Naive thymus-derived CD8-positive, alpha-beta T cell (primary cell): ENCODE measurements around the gene SCN2A. TPM values are rescaled to one million over a fixed set of nuclear protein-coding genes. Genes with fewer than 3 reads are reported as not detected.

Experiments used
- ATAC-seq, 2 donors: fragments of 150-1000 bp; cut with Tn5 transposase in 1 of 2; sonication (Bioruptor Pico), chemical (Tn5 transposase) in 1 of 2; 1 replicate in 1 of 2; 2 replicates in 1 of 2; pipeline ENCODE4 v1.10.0; 2021; ENCODE audit warnings: mild to moderate bottlenecking in 2 of 2, moderate library complexity in 2 of 2
- POLR2A ChIA-PET: fragments of 350-600 bp; sonication (Branson Sonifier 250); formaldehyde crosslinking; loops from one replicate; lab custom pipeline; 2021; ENCODE audit warnings: antibody characterized with exemption; lab: Charles Lee
- DNase-seq, 10 donors: peaks; one replicate each; pipeline versions ENCODE4 v3.0.0 to v3.0.0-alpha.2; 2020 to 2022
- H3K27ac Mint-ChIP-seq, 10 donors: one replicate each; pipeline ENCODE4 v1.8.0; 2020 to 2022; ENCODE audit warnings: mild to moderate bottlenecking in 10 of 10, mixed read lengths in 10 of 10, moderate library complexity in 4 of 10, inconsistent platforms in 1 of 10
- H3K27me3 Mint-ChIP-seq, 5 donors: one replicate each; pipeline ENCODE4 v1.8.0; 2021 to 2022; ENCODE audit warnings: mixed read lengths in 5 of 5
- H3K36me3 Mint-ChIP-seq, 3 donors: one replicate each; pipeline ENCODE4 v1.8.0; 2020 to 2022; ENCODE audit warnings: mixed read lengths in 3 of 3, mild to moderate bottlenecking in 2 of 3, inconsistent platforms in 1 of 3
- H3K4me1 Mint-ChIP-seq, 4 donors: one replicate each; pipeline ENCODE4 v1.8.0; 2021 to 2022; ENCODE audit warnings: mixed read lengths in 4 of 4
- H3K4me3 Mint-ChIP-seq, 10 donors: one replicate each; pipeline ENCODE4 v1.8.0; 2020 to 2022; ENCODE audit warnings: mild to moderate bottlenecking in 10 of 10, mixed read lengths in 10 of 10, moderate library complexity in 6 of 10, inconsistent platforms in 1 of 10
- H3K9me3 Mint-ChIP-seq, 9 donors: one replicate each; pipeline ENCODE4 v1.8.0; 2020 to 2022; ENCODE audit warnings: mixed read lengths in 9 of 9, mild to moderate bottlenecking in 3 of 9, inconsistent platforms in 1 of 9, moderate library complexity in 1 of 9
- polyA plus RNA-seq, 3 donors: library from polyadenylated mRNA; unstranded; fragments of 300-500 nt; fragmentation: Illumina TruSeq; gene quantifications; one replicate each; pipeline ENCODE4 v1.2.3, GENCODE V29; 2021
- total RNA-seq, 8 experiments: library from RNA in 2 of 8; stranded (reverse) in 2 of 8; gene quantifications; one replicate each; pipeline ENCODE4 v1.2.3 and lab custom pipeline; 2021 to 2026

The SCN2A gene
- total and polyA plus RNA-seq, 5 experiments from 2014 or later = not detected

DNA sequence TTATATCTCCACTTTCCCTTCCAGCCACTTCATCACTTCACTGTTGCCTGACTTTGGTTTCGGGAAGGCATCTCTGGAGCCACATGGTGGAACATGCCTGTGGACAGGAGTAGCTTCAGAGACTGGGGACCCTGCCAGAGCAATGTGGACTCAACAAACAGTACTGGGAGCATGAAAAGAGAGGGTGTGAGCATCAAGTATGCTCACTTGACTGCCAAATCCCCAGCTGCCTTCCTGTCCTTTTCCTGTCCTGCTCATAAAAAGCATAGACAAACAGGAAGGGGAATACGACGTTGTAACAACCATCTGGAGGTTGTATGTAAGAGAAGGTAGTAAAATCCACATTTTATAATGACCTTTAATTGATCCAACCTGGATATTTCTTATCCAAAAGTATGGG is 169.0 kb downstream of the SCN2A start:
- no peak overlapping the region for H3K4me3 Mint-ChIP-seq
- no peaks in the 10 kb centered on the region for H3K36me3 Mint-ChIP-seq
- no peaks in the 10 kb centered on the region for H3K9me3 Mint-ChIP-seq
- H3K27me3 Mint-ChIP-seq = peaks cover 2 to 26% (median 11%) of the 10 kb centered on the region in 5 donors
- POLR2A ChIA-PET = no interaction called here
- ATAC-seq (no peak), DNase-seq (no peak)
- no peaks in the 10 kb centered on the region for H3K4me1 Mint-ChIP-seq
- no peak overlapping the region for H3K27ac Mint-ChIP-seq

DNA sequence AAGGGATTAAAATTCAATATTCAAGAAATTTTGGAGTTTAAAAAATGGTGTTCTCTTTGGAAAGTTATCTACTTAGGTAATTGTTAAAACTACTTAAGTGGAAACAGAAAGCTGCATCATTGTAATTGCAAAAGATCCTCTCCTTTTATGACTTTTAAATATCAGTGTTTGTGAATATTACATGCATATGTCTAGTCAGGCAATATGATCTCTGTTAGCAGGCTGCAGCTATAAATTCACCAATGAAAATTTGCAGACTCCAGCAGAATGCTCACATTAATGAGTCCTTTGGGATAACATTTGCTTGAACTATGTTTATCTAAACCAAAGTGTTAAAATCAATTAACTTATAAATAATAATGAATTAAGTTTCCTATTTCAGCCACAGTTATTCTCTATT is 171.1 kb downstream of the SCN2A start:
- DNase-seq (no peak), ATAC-seq (no peak)
- Mint-ChIP-seq H3K4me1 (no peaks in the 10 kb centered on the region), H3K4me3 (no peak overlapping the region), H3K27ac (no peak overlapping the region), H3K27me3 (peaks cover 2 to 17% (median 11%) of the 10 kb centered on the region in 5 donors), H3K36me3 (no peaks in the 10 kb centered on the region), H3K9me3 (peaks cover 0 to 3% (median 0%) of the 10 kb centered on the region in 9 donors)
- POLR2A ChIA-PET = no interaction called here

DNA sequence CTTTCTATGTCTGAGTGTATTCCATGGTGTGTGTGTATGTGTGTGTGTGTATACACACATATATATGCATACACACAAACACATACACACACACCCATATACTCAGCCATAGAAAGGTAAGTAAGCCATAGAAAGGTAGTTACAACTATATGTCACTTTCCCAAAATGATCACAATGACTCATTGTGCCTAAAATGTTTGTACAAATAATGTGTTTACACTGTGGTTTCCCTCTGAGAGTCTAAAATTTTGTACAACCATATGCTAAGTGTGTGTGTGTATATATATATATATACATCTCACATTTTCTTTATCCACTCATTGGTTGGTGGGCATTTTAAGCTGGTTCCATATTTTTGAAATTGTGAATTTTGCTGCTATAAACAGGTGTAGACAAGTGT is 175.0 kb downstream of the SCN2A start:
- ATAC-seq = no peak
- no peaks in the 10 kb centered on the region for H3K4me1 Mint-ChIP-seq
- POLR2A ChIA-PET = no interaction called here
- peaks cover 2 to 37% (median 5%) of the 10 kb centered on the region in 5 donors for H3K27me3 Mint-ChIP-seq
- no peak for DNase-seq
- H3K36me3 Mint-ChIP-seq = peaks cover 0 to 18% (median 0%) of the 10 kb centered on the region in 3 donors
- no peak overlapping the region for H3K27ac Mint-ChIP-seq
- peaks cover 0 to 24% (median 11%) of the 10 kb centered on the region in 9 donors for H3K9me3 Mint-ChIP-seq
- H3K4me3 Mint-ChIP-seq = no peak overlapping the region

DNA sequence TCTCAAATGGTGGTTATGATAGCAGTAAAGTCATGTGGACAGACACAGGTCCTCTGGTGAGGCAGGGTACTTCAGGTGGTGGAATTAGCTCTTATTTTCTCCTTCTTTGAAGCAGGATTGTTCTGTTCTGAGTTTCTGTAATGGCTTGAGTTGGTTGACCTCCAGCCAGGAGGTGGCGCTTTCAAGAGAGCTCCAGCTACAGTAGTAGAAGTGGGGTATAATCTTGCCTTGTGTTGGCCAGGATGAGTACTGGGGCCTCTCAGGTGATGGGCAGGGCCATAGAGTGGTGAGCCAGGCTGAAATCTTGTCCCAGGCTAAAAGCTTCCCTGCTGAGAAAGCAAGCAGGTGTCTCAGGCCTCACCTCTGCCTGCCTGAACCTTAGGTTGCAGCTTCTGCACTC is 177.8 kb downstream of the SCN2A start:
- ATAC-seq = no peak
- DNase-seq = no peak
- Mint-ChIP-seq H3K27ac (no peak overlapping the region), H3K27me3 (peaks cover 0 to 30% (median 4%) of the 10 kb centered on the region in 5 donors), H3K4me1 (no peaks in the 10 kb centered on the region), H3K9me3 (peaks cover 0 to 24% (median 13%) of the 10 kb centered on the region in 9 donors), H3K36me3 (peaks cover 0 to 18% (median 0%) of the 10 kb centered on the region in 3 donors), H3K4me3 (no peak overlapping the region)
- POLR2A ChIA-PET = no interaction called here

- Mint-ChIP-seq H3K9me3 (peaks cover 0 to 36% (median 18%) of the 10 kb centered on the region in 9 donors), H3K36me3 (peaks cover 0 to 27% (median 0%) of the 10 kb centered on the region in 3 donors), H3K27ac (no peak overlapping the region), H3K4me3 (no peak overlapping the region), H3K27me3 (peaks cover 0 to 30% (median 4%) of the 10 kb centered on the region in 5 donors), H3K4me1 (no peaks in the 10 kb centered on the region)
- ATAC-seq (no peak), DNase-seq (no peak)
- POLR2A ChIA-PET = no interaction called here
Observed at GRCh38 chr2:165420231-165420630, 181.0 kb downstream of the SCN2A start.

DNA sequence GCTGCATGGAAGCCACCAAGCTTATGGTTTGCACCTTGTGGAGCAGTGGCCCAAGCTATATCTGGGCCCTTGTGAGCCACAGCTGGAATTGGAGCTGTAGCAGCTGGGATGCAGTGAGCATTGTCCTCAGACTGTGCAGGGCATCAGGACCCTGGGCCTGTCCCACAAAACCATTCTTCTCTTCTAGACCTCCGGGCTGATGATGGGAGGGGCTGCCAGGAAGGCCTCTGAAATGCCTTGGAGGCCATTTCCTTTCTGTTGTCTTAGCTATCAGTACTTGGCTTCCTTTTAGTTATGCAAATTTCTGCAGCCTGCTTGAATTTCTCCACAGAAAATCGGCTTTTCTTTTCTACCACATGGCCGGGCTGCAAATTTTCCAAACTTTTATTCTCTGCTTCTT is 183.9 kb downstream of the SCN2A start:
- Mint-ChIP-seq H3K9me3 (peaks cover 0 to 15% (median 9%) of the 10 kb centered on the region in 9 donors), H3K27ac (no peak overlapping the region), H3K4me1 (no peaks in the 10 kb centered on the region), H3K4me3 (no peak overlapping the region), H3K36me3 (peaks cover 0 to 9% (median 0%) of the 10 kb centered on the region in 3 donors), H3K27me3 (peaks cover 0 to 15% (median 3%) of the 10 kb centered on the region in 5 donors)
- ATAC-seq (no peak), DNase-seq (no peak)
- POLR2A ChIA-PET = no interaction called here

DNA sequence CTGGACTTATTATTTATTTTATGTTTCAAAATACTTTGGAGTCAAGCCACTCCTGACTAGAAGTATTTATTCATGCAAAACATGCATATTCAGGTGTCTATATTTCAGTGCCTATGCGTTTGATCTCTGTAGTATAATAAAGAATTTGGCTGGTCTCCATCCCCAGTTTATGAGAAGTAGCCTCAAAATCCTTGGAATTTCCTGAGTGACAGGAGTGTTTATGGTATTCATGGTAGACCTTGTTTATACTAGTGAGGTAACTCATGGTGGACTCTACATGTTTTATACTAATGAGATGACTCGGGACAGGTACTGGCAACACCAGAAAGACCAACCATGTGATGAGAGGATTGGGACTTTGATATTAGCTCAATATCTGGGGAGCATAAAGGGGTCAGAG is 186.3 kb downstream of the SCN2A start:
- ATAC-seq (no peak), DNase-seq (no peak)
- Mint-ChIP-seq H3K4me3 (no peak overlapping the region), H3K9me3 (peaks cover 0 to 15% (median 9%) of the 10 kb centered on the region in 9 donors), H3K27me3 (peaks cover 0 to 8% (median 3%) of the 10 kb centered on the region in 5 donors), H3K4me1 (no peaks in the 10 kb centered on the region), H3K27ac (no peak overlapping the region), H3K36me3 (peaks cover 0 to 9% (median 0%) of the 10 kb centered on the region in 3 donors)
- POLR2A ChIA-PET = no interaction called here

DNA sequence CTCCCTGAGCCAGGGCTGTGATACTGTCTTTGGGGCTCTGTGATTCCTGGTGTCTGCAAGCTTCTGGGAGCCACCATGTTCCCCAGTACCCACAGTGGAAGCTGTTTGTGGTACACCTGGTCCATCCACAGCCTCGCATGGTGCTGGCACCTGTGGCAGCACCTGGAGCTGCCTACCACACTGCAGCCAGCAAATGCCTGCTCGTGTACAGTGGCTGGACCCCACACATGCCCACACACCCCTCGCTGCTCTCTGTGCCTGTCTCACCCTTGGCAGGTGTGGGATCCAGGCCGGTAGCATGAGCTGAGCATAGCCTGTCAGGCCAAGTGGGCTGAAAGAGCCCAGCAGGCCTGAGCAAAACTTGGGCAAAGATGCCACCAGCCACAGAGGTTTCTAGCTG is 188.5 kb downstream of the SCN2A start:
- Mint-ChIP-seq H3K4me3 (no peak overlapping the region), H3K4me1 (no peaks in the 10 kb centered on the region), H3K9me3 (peaks cover 0 to 12% (median 5%) of the 10 kb centered on the region in 9 donors), H3K27me3 (peaks cover 0 to 8% (median 0%) of the 10 kb centered on the region in 5 donors), H3K36me3 (peaks cover 0 to 9% (median 0%) of the 10 kb centered on the region in 3 donors), H3K27ac (no peak overlapping the region)
- DNase-seq = no peak
- no peak for ATAC-seq
- POLR2A ChIA-PET = no interaction called here

DNA sequence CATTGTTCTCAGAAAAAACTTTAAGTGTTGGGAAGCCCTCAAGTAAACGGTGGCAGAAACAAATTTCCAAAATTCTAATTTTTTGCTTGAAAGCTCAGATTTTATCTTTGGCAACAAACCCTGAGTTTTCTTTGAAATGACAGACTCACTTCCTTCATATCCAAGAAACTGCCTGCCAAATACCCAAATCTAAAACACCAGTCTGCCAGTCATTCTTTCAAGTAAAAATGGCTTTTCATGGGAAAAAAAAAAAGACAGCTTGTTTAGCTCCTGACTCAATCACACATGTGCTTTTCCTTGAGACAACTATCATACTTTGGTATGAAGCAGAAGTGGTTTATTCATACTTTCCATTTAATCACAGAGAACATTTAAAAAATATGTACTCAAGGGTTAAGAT is 189.7 kb downstream of the SCN2A start:
- POLR2A ChIA-PET = no interaction called here
- Mint-ChIP-seq H3K4me1 (no peaks in the 10 kb centered on the region), H3K27me3 (peaks cover 0 to 8% (median 0%) of the 10 kb centered on the region in 5 donors)

GRCh38 chr2:165431014-165431413 is 191.8 kb downstream of the SCN2A start:
- H3K9me3 Mint-ChIP-seq = peaks cover 0 to 2% (median 0%) of the 10 kb centered on the region in 9 donors
- DNase-seq (no peak), ATAC-seq (no peak)
- H3K36me3 Mint-ChIP-seq = no peaks in the 10 kb centered on the region
- POLR2A ChIA-PET = no interaction called here
- H3K4me3 Mint-ChIP-seq = no peak overlapping the region
- H3K4me1 Mint-ChIP-seq = no peaks in the 10 kb centered on the region
- H3K27ac Mint-ChIP-seq = no peak overlapping the region
- H3K27me3 Mint-ChIP-seq = peaks cover 0 to 8% (median 0%) of the 10 kb centered on the region in 5 donors

More for the DNA sequence above, 189.7 kb downstream of the SCN2A start:
- Mint-ChIP-seq H3K4me3 (no peak overlapping the region), H3K9me3 (peaks cover 0 to 2% (median 0%) of the 10 kb centered on the region in 9 donors), H3K27ac (no peak overlapping the region), H3K36me3 (peaks cover 0 to under 1% (median 0%) of the 10 kb centered on the region in 3 donors)
- ATAC-seq (no peak), DNase-seq (no peak)

- Mint-ChIP-seq H3K27ac (no peak overlapping the region), H3K27me3 (peaks cover 0 to 8% (median 0%) of the 10 kb centered on the region in 5 donors), H3K4me1 (peaks cover 0 to 3% (median 0%) of the 10 kb centered on the region in 4 donors), H3K4me3 (no peak overlapping the region), H3K36me3 (no peaks in the 10 kb centered on the region), H3K9me3 (peaks cover 0 to 2% (median 0%) of the 10 kb centered on the region in 9 donors)
- no peak for DNase-seq
- POLR2A ChIA-PET = no interaction called here
- no peak for ATAC-seq
Observed at GRCh38 chr2:165432234-165432966, 193.2 kb downstream of the SCN2A start.

- H3K36me3 Mint-ChIP-seq = no peaks in the 10 kb centered on the region
- no peak for DNase-seq
- no peaks in the 10 kb centered on the region for H3K9me3 Mint-ChIP-seq
- peaks cover 0 to 2% (median 0%) of the 10 kb centered on the region in 5 donors for H3K27me3 Mint-ChIP-seq
- H3K27ac Mint-ChIP-seq = no peak overlapping the region
- POLR2A ChIA-PET = no interaction called here
- ATAC-seq = no peak
- H3K4me1 Mint-ChIP-seq = peaks cover 0 to 5% (median 0%) of the 10 kb centered on the region in 4 donors
- H3K4me3 Mint-ChIP-seq = no peak overlapping the region
Observed at GRCh38 chr2:165434865-165435496, 195.8 kb downstream of the SCN2A start.

DNA sequence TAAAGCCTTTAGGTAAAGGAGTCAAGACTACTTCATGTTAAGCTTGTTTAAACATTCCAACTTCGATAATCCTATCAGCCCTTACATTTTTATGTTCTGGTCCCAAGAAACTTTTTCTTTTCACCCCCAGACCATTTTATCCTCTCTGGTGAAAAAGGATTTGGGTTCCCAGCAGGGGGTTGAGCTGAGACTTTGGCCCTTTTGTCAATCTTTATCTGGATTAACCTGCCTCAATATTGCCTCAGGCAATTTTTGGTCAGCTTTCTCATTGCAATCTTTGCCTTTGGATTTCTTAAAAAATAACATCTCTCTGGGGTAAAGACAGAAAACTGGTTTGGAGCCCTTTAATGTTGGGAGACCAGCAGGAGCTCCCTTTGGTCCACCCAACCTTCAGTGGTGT is 196.4 kb downstream of the SCN2A start:
- no peak overlapping the region for H3K27ac Mint-ChIP-seq
- ATAC-seq = no peak
- POLR2A ChIA-PET = no interaction called here
- no peaks in the 10 kb centered on the region for H3K9me3 Mint-ChIP-seq
- DNase-seq = no peak
- no peak overlapping the region for H3K4me3 Mint-ChIP-seq
- H3K27me3 Mint-ChIP-seq = peaks cover 0 to 2% (median 0%) of the 10 kb centered on the region in 5 donors
- peaks cover 0 to 9% (median 0%) of the 10 kb centered on the region in 4 donors for H3K4me1 Mint-ChIP-seq
- H3K36me3 Mint-ChIP-seq = no peaks in the 10 kb centered on the region
